ENCODE results near the gene KCNMB1. TPM values are rescaled to one million over a fixed set of nuclear protein-coding genes. Genes with fewer than 3 reads are reported as not detected.

KCNMB1 gene
- total RNA-seq: not detected in 2 replicates

DNA sequence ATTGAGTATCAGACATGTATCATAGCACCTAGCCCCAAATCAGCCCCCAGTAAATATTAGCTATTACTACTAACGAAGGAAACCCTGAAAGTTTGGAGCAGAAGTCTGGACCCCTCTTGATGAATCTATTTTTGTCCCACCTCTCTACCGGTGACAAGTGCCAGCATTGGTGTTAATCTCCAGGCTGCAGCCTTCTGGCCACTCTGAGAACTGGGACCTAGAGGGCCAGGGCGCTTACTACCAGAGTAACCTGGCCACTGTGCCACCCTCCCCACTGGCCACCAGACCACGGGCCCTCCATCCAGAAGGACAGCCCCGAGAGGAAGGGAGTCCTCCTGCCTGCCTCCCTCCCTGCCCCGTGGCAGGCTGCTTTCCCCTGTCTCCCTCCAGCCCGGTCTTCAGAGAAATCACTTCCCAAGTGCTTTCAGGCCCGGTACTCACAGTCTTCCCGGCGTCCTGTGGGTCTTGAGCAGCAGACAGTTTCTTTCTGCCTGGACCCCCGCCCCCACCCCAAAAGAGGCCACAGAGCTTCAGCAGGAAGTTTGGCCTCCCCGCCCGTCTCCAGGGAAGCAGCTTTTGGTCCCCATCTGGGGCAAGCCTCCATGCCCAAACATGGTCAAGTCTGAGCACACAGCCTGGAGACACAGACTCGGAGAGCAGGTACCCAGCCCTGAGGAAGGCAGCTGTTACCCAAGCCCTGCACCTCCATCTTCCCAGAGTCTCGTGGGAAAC, at the start of gene KCNMB1:
Gene KCNMB1, minus strand, starts transcription at position 550 of the 732 bp plus-strand sequence. CDS start 3,920 bp downstream, outside the sequence.

Other genes starting within 250 kb of the KCNMB1 start
- not detected in 2 replicates for gene C5orf58, start 156.4 kb downstream of the KCNMB1 start, total RNA-seq
- gene LCP2, start 91.6 kb downstream of the KCNMB1 start, total RNA-seq: not detected in 2 replicates
- not detected in 2 replicates for gene KCNIP1, start 114.7 kb upstream of the KCNMB1 start, total RNA-seq